ENCODE measurements around the gene RIPPLY1.
"Not testable (repeated sequence)": the region's sequence is repeated elsewhere in the genome, so short reads cannot be mapped to it uniquely, and the experiment has no call there.

Gene RIPPLY1

GRCh38 chrX:106905064-106905708 is 2.0 kb upstream of the RIPPLY1 start:
- no peak for DNase-seq

GRCh38 chrX:106903856-106904528 is 851 bp upstream of the RIPPLY1 start:
- no peak for DNase-seq

GRCh38 chrX:106902684-106903083 is 457 bp downstream of the RIPPLY1 start:
- no peak for DNase-seq

GRCh38 chrX:106901781-106902219 is 1.3 kb downstream of the RIPPLY1 start:
- DNase-seq: no peak

GRCh38 chrX:106901341-106901740 is 1.8 kb downstream of the RIPPLY1 start:
- no peak for DNase-seq

GRCh38 chrX:106899841-106900240 is 3.3 kb downstream of the RIPPLY1 start:
- DNase-seq: no peak

GRCh38 chrX:106899276-106899675 is 3.9 kb downstream of the RIPPLY1 start:
- no peak for DNase-seq

- DNase-seq: no peak
Measured at GRCh38 chrX:106898462-106898861, 4.7 kb downstream of the RIPPLY1 start.

- no peak for DNase-seq
Measured at GRCh38 chrX:106897259-106897658, 5.9 kb downstream of the RIPPLY1 start.

GRCh38 chrX:106894978-106895452 is 8.1 kb downstream of the RIPPLY1 start:
- DNase-seq: no peak

- peak; percentile 43 for DNase-seq
Measured at GRCh38 chrX:106894392-106894909, 8.7 kb downstream of the RIPPLY1 start.

GRCh38 chrX:106891762-106892460 is 11.2 kb downstream of the RIPPLY1 start:
- DNase-seq: no peak

GRCh38 chrX:106889468-106889867 is 13.7 kb downstream of the RIPPLY1 start:
- no peak for DNase-seq

- no peak for DNase-seq
Measured at GRCh38 chrX:106875151-106875550, 28.0 kb downstream of the RIPPLY1 start.

- no peak for DNase-seq
Measured at GRCh38 chrX:106874075-106874474, 29.1 kb downstream of the RIPPLY1 start.

GRCh38 chrX:106872796-106873195 is 30.3 kb downstream of the RIPPLY1 start:
- DNase-seq: not testable (repeated sequence)

GRCh38 chrX:106863697-106864096 is 39.4 kb downstream of the RIPPLY1 start:
- DNase-seq: no peak

GRCh38 chrX:106862972-106863688 is 40.0 kb downstream of the RIPPLY1 start:
- peak; percentile 22 for DNase-seq
